Dermis microvascular lymphatic vessel endothelial cell (primary cell): ENCODE measurements around the gene GPR89A. TPM values are rescaled to one million over a fixed set of nuclear protein-coding genes. Genes with fewer than 3 reads are reported as not detected.
"Not testable (repeated sequence)": the region's sequence is repeated elsewhere in the genome, so short reads cannot be mapped to it uniquely, and the experiment has no call there.

Experiments
- DNase-seq, 2 donors: peaks; one replicate each; pipeline versions ENCODE4 v3.0.0 to v3.0.0-alpha.2; 2010; ENCODE audit warnings: low read depth in 2 of 2
- total RNA-seq: library from RNA; depleted of rRNA; stranded (reverse); fragments of >200 nt; gene quantifications from 2 replicates; pipeline ENCODE4 v1.2.1, GENCODE V29; 2014

The GPR89A gene
- total RNA-seq, 1 donor from 2014 or later, result 17.5 TPM

DNA sequence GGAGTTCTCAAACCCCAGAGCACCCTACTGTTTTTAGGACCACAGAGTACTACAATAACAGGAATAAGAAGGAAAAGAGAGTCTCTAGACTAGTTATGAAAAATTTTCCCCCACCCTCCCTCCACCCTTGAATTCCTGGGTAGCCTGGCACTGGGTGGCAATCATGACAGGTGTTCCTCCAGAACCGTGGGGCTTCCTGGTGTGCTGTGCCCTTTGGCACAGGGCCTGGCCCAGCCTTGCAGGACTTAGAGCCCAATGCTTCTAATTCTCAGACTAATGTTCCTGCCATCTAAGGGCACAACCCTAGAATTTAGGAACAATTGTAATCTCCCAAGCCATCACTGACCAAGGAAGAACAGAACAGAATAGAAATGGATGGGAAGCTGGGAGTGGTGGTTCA is 110.0 kb downstream of the GPR89A start:
- no peak for DNase-seq

DNA sequence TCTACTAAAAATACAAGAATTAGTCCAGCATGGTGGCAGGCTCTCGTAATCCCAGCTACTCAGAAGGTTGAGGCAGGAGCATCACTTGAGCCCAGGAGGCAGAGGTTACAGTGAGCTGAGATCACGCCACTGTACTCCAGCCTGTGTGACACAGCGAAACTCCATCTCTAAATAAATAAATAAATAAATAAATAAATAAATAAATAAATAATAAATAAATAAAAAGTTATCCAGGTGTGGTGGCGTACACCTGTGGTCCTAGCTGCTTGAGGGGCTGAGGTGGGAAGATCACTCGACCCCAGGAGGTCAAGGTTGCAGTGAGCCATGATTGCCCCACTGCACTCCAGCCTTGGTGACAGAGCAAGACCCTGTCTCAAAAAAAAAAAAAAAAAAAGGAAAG is 110.7 kb downstream of the GPR89A start:
- DNase-seq, result not testable (repeated sequence)

DNA sequence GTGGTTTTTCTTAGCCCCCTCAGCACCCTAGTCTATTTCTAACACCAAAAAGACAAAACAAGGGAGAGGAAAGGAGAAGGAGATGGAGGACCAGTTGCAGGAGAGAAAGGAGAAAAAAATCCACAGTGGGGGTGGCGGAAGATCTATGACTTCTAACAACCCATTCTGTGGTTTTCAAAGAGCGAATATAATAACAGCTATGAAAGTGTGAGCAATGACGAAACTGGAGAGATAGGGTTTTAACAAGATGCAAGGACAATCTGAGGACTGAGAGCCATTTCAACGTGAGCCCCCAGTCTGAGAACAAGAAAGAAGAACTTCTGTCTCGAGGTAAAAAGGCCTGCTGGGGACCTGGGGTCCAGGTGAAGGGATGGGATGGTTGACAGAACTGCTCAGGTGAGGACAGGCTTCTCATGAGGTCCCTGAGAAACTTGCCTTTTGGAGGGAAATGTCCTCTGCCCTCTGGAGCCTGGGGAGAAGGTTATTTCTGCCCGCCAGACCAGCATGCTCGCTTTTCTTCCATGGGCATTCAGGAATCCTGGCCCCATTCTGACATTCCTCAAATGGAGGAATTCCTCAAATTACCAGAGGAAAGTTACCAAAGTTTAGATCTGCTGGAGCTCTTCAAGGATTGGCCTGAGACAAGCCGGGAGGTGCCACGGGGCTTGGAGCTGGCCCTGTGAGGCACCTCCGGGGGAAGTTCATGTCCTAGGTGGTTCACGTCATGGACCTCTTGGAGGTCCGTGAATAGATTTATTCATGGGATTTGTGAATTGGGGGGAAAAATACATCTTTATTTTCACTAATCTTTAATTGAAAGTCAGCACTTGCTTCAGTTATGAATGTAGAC is 111.7 kb downstream of the GPR89A start, which contains the start of gene CD160:
CD160 (plus strand) TSS at position 270 of the 850 bp plus-strand sequence. CDS start 8,829 bp downstream, outside the sequence.
- no peak for DNase-seq

Other genes with a start within 250 kb of the GPR89A start
- gene NBPF20, start 182.4 kb upstream of the GPR89A start, total RNA-seq, result 1.8 and 2.0 TPM in 2 replicates
- gene PDZK1, start 99.4 kb downstream of the GPR89A start, total RNA-seq, result 0.13 TPM in 1 of 2 replicates, not detected in the other
- gene CD160, start 111.5 kb downstream of the GPR89A start, total RNA-seq, result not detected in 2 replicates
- gene RNF115, start 216.1 kb downstream of the GPR89A start, total RNA-seq, result 10.4 and 12.8 TPM in 2 replicates
- 21.2 and 25.7 TPM in 2 replicates for gene POLR3C, start 216.2 kb downstream of the GPR89A start, total RNA-seq
- 1.9 and 2.8 TPM in 2 replicates for gene NUDT17, start 237.6 kb downstream of the GPR89A start, total RNA-seq